Psoas muscle (tissue), 8 donors: Measurements from ENCODE around the gene NUDT4. TPM values are rescaled to one million over a fixed set of nuclear protein-coding genes. Genes with fewer than 3 reads are reported as not detected.

Experiments
- ATAC-seq, 4 donors: fragments of 200-7000 bp; cut with Tn5 transposase; one replicate each; pipeline ENCODE4 v1.9.1; 2020; ENCODE audit warnings: moderate library complexity in 3 of 4, mild to moderate bottlenecking in 2 of 4
- DNase-seq, 2 donors: peaks; one replicate each; pipeline ENCODE4 v3.0.0-alpha.2; 2020
- H3K27ac ChIP-seq: fragments of 200-600 bp; one replicate; pipeline ENCODE4 v1.8.0; 2022
- H3K27me3 ChIP-seq, 3 donors: fragments of 200-600 bp in 1 of 3; one replicate each; pipeline versions ENCODE4 v1.6.1 to v1.8.0; 2013 to 2022; ENCODE audit warnings: low read length in 2 of 3, mild to moderate bottlenecking in 2 of 3, moderate library complexity in 1 of 3; ENCODE audit not compliant: insufficient read depth in 3 of 3
- H3K36me3 ChIP-seq, 2 donors: fragments of 200-600 bp in 1 of 2; one replicate each; pipeline versions ENCODE4 v1.6.1 to v1.8.0; 2013 to 2022; ENCODE audit warnings: low read depth in 1 of 2, mild to moderate bottlenecking in 1 of 2, moderate library complexity in 1 of 2; ENCODE audit not compliant: insufficient read depth in 1 of 2
- H3K4me1 ChIP-seq: fragments of 200-600 bp; one replicate; pipeline ENCODE4 v1.8.0; 2022
- H3K4me3 ChIP-seq: fragments of 200-600 bp; one replicate; pipeline ENCODE4 v1.8.0; 2022; ENCODE audit warnings: mild to moderate bottlenecking
- H3K9me3 ChIP-seq: fragments of 200-600 bp; one replicate; pipeline ENCODE4 v1.8.0; 2022
- CTCF ChIP-seq: fragments of 200-600 bp; IDR thresholded peaks from one replicate; pipeline ENCODE4 v1.8.0; 2022; ENCODE audit warnings: antibody characterized with exemption
- WGBS, 3 donors: extraction: QIAGEN DNeasy Blood & Tissue Kit; methylation state at CpG; one replicate each; pipeline versions ENCODE4 v1.1.6 to v1.1.7; 2013; 5-methylcytosine and 5-hydroxymethylcytosine counted together
- intact Hi-C, 2 donors: fragments of 100-400 bp; cut with DNase I; formaldehyde crosslinking; loops; one replicate each; pipeline versions ENCODE4 v1.11.0 to v1.14.2; 2022
- polyA plus RNA-seq, 3 donors: library from polyadenylated mRNA; stranded (reverse); fragments of 200-250 nt; gene quantifications; one replicate each; pipeline ENCODE4 v1.2.3, GENCODE V29; 2013
- total RNA-seq, 4 donors: library from RNA; stranded (reverse); fragmentation: NEBNext Ultra II Directional in 2 of 4; extraction: Animal tissue kit (Norgen Biotek cat#: 25700) in 2 of 4; gene quantifications; one replicate each; pipeline versions ENCODE4 v1.2.1 to v1.2.4, GENCODE V29; 2021 to 2023
- donor health status: healthy with polysubstance abuse.
- donor health status: DM: no; HTN: no; CAD: no; lungs with moderate emphysema.
- donor health status: Bipolar disorder and iron deficiency.
- donor health status: healthy.
- donor health status: DM: yes; HTN: yes; CAD: no.
- donor health status: DM: no; HTN: no; CAD: no.
- donor health status: DM: no; HTN: no; CAD: no.
- donor health status: DM: yes; HTN: yes; CAD: no.

The NUDT4 gene
- total and polyA plus RNA-seq, 7 donors, result 48.3 to 254 (median 187) TPM

GRCh38 chr12:93413064-93413463 lies 35.3 kb downstream of the NUDT4 start:
- Histone ChIP-seq H3K27me3 (no peaks in the 10 kb centered on the region), H3K27ac (no peak overlapping the region), H3K4me3 (no peak overlapping the region), H3K36me3 (peaks cover 0 to 13% of the 10 kb centered on the region in 2 donors), H3K4me1 (peaks cover 50% of the 10 kb centered on the region), H3K9me3 (no peaks in the 10 kb centered on the region)
- intact Hi-C loops, result loop anchor here in 1 of 2 donors (5.0 kb wide), 1 partner anchor 626 kb away; no protein-coding TSS in a partner anchor
- DNase-seq (no peak), ATAC-seq (no peak)
- 73 to 79% (median 78%) methylated on average over 3 of the region's 3 CpGs for WGBS, 3 donors
- no peak for TF ChIP-seq CTCF

- Histone ChIP-seq H3K27ac (peak overlapping the region; percentile 61), H3K36me3 (no peaks in the 10 kb centered on the region), H3K4me3 (no peak overlapping the region), H3K4me1 (peaks cover 66% of the 10 kb centered on the region), H3K27me3 (no peaks in the 10 kb centered on the region), H3K9me3 (no peaks in the 10 kb centered on the region)
- 26 to 35% (median 28%) methylated on average over 3 of the region's 3 CpGs for WGBS, 3 donors
- DNase-seq, result no peak
- intact Hi-C loops, result no loop called here
- peak; percentile 11 for TF ChIP-seq CTCF
- peak; percentile 33 to 68 (median 52) for ATAC-seq
These were observed 38.2 kb downstream of the NUDT4 start for GRCh38 chr12:93415723-93416464.

- H3K4me3 ChIP-seq, result no peak overlapping the region
- intact Hi-C loops, result loop anchor here in 1 of 2 donors (2.0 kb wide), 1 partner anchor 431 kb away; no protein-coding TSS in a partner anchor
- ATAC-seq, result no peak
- H3K36me3 ChIP-seq, result no peaks in the 10 kb centered on the region
- H3K4me1 ChIP-seq, result peaks cover 72% of the 10 kb centered on the region
- H3K9me3 ChIP-seq, result no peaks in the 10 kb centered on the region
- no peaks in the 10 kb centered on the region for H3K27me3 ChIP-seq
- H3K27ac ChIP-seq, result peak overlapping the region; percentile 65
- DNase-seq, result no peak
- WGBS, 3 donors, result 85 to 92% (median 89%) methylated on average over 4 of the region's 4 CpGs
- no peak for TF ChIP-seq CTCF
These were observed 40.3 kb downstream of the NUDT4 start for GRCh38 chr12:93417967-93418480.

GRCh38 chr12:93419388-93420034 lies 41.8 kb downstream of the NUDT4 start:
- intact Hi-C loops, result loop anchor here (2.0 to 10.0 kb wide), 2 partner anchors 433 to 635 kb away; no protein-coding TSS in a partner anchor
- peak; percentile 75 for TF ChIP-seq CTCF
- Histone ChIP-seq H3K9me3 (no peaks in the 10 kb centered on the region), H3K4me3 (peak overlapping the region; percentile 13), H3K36me3 (no peaks in the 10 kb centered on the region), H3K27me3 (no peaks in the 10 kb centered on the region), H3K4me1 (peaks cover 81% of the 10 kb centered on the region), H3K27ac (peak overlapping the region; percentile 76)
- ATAC-seq (peak; percentile 61 to 79 (median 72)), DNase-seq (no peak)
- WGBS, 3 donors, result 38 to 52% (median 40%) methylated on average over 1 of the region's 1 CpG
